Vagina (tissue), 2 donors: ENCODE results near the gene FBXL7. TPM values are rescaled to one million over a fixed set of nuclear protein-coding genes. Genes with fewer than 3 reads are reported as not detected.

Experiments used
- DNase-seq, 2 donors: peaks; one replicate each; pipeline ENCODE4 v3.0.0-alpha.2; 2017; ENCODE audit errors: extremely low spot score in 2 of 2
- H3K27ac ChIP-seq: fragments of 200-600 bp; sonication (generic); one replicate; pipeline ENCODE4 v1.5.1; 2019
- H3K27me3 ChIP-seq: fragments of 200-600 bp; sonication (generic); one replicate; pipeline ENCODE4 v1.5.1; 2019
- H3K36me3 ChIP-seq, 2 donors: fragments of 200-600 bp; sonication (generic); one replicate each; pipeline ENCODE4 v1.5.1; 2017 to 2019
- H3K4me1 ChIP-seq: fragments of 200-600 bp; sonication (generic); one replicate; pipeline ENCODE4 v1.5.1; 2019
- H3K4me3 ChIP-seq, 2 donors: fragments of 200-600 bp; sonication (generic); 1 replicate in 1 of 2; 2 replicates in 1 of 2; pipeline ENCODE4 v1.5.1; 2016 to 2019
- H3K9me3 ChIP-seq: fragments of 200-600 bp; sonication (generic); one replicate; pipeline ENCODE4 v1.5.1; 2019
- POLR2A ChIP-seq, 2 donors: fragments of 450-650 bp; IDR thresholded peaks; one replicate each; pipeline ENCODE4 v1.6.1; 2017; ENCODE audit warnings: antibody characterized with exemption in 2 of 2, mild to moderate bottlenecking in 2 of 2, moderate library complexity in 2 of 2
- POLR2AphosphoS5 ChIP-seq, 2 donors: sonication (generic); formaldehyde crosslinking; IDR thresholded peaks; one replicate each; pipeline ENCODE4 v1.9.0; 2017; ENCODE audit warnings: antibody characterized with exemption in 2 of 2, mild to moderate bottlenecking in 2 of 2, low read depth in 1 of 2; ENCODE audit not compliant: insufficient read depth in 1 of 2
- intact Hi-C: fragments of 100-400 bp; cut with DNase I; formaldehyde crosslinking; loops from one replicate; pipeline ENCODE4 v1.15.1; 2023
- total RNA-seq: library from RNA; depleted of rRNA; stranded (reverse); fragments of >200 nt; gene quantifications from one replicate; pipeline ENCODE4 v1.2.3, GENCODE V29; 2016
- TF ChIP-seq, protein P1 (sequence below), 3 experiments: fragments of 450-650 bp in 2 of 3; fragments of 200-600 bp in 1 of 3; sonication (generic) in 1 of 3; IDR thresholded peaks; one replicate each; pipeline ENCODE4 v1.5.1; 2017 to 2019; ENCODE audit warnings: antibody characterized with exemption in 3 of 3, mild to moderate bottlenecking in 2 of 3, moderate library complexity in 2 of 3

FBXL7 gene
- total RNA-seq, 1 donor from 2014 or later: 21.1 TPM

GRCh38 chr5:15956622-15957021 is 456.6 kb downstream of the FBXL7 start:
- Histone ChIP-seq H3K27ac (no peak overlapping the region), H3K9me3 (no peaks in the 10 kb centered on the region), H3K36me3 (no peaks in the 10 kb centered on the region), H3K4me1 (no peaks in the 10 kb centered on the region), H3K4me3 (no peak overlapping the region), H3K27me3 (no peaks in the 10 kb centered on the region)
- TF ChIP-seq, protein P1, sequence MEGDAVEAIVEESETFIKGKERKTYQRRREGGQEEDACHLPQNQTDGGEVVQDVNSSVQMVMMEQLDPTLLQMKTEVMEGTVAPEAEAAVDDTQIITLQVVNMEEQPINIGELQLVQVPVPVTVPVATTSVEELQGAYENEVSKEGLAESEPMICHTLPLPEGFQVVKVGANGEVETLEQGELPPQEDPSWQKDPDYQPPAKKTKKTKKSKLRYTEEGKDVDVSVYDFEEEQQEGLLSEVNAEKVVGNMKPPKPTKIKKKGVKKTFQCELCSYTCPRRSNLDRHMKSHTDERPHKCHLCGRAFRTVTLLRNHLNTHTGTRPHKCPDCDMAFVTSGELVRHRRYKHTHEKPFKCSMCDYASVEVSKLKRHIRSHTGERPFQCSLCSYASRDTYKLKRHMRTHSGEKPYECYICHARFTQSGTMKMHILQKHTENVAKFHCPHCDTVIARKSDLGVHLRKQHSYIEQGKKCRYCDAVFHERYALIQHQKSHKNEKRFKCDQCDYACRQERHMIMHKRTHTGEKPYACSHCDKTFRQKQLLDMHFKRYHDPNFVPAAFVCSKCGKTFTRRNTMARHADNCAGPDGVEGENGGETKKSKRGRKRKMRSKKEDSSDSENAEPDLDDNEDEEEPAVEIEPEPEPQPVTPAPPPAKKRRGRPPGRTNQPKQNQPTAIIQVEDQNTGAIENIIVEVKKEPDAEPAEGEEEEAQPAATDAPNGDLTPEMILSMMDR (IDR thresholded peaks at IDR 0.05): no peak
- no peak for TF ChIP-seq POLR2AphosphoS5 (IDR thresholded peaks at IDR 0.05; ENCODE audit: insufficient read depth in 1 of 2, low read depth in 1 of 2)
- no peak for TF ChIP-seq POLR2A (IDR thresholded peaks at IDR 0.05)
- DNase-seq: no peak
- intact Hi-C loops: no loop called here

- H3K27me3 ChIP-seq: no peaks in the 10 kb centered on the region
- H3K36me3 ChIP-seq: no peaks in the 10 kb centered on the region
- no peak for DNase-seq
- no peak overlapping the region for H3K27ac ChIP-seq
- intact Hi-C loops: no loop called here
- no peaks in the 10 kb centered on the region for H3K4me1 ChIP-seq
- no peak overlapping the region for H3K4me3 ChIP-seq
- TF ChIP-seq POLR2A (IDR thresholded peaks at IDR 0.05) (no peak), POLR2AphosphoS5 (IDR thresholded peaks at IDR 0.05; ENCODE audit: insufficient read depth in 1 of 2, low read depth in 1 of 2) (no peak)
- TF ChIP-seq, protein P1 (IDR thresholded peaks at IDR 0.05): no peak
- no peaks in the 10 kb centered on the region for H3K9me3 ChIP-seq
These were observed 457.1 kb downstream of the FBXL7 start for GRCh38 chr5:15957124-15957523.

DNA sequence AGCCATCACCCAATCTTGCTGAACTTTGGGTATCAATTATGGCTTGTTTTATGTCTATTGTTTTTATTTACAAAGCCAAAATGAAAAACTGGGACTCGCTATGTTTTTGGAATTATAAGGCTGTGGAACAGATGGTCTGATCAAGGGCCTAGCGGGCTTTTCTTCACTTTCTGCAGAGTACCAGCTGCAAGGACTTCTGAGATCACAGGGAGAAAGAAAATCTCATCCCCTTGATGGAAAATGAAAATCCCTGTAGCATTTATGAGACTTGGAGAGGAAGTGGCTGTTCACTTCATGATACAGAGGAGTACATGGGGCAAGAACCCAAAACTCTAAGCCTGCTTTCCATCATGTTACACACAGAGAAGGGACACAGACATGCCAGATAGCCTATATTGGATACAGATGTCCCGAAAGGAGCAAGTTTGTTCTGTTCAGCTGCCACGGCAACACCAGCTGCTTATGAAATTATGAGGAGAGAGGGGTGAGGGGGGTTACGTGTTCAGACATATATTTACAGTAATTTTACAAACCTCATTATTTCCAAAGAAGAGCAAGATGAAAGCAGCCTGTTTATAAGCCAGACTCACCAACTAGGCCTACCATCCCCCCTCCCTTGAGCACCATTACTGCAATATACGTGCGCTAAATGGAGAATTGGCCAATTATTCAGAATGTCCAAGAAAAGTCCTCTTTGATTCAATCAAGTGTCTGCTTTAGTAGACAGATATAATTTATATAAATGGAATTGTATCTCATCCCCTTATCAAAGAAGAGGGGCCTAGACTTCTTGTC is 459.6 kb downstream of the FBXL7 start:
- intact Hi-C loops: no loop called here
- Histone ChIP-seq H3K4me1 (no peaks in the 10 kb centered on the region), H3K27ac (no peak overlapping the region), H3K36me3 (no peaks in the 10 kb centered on the region), H3K9me3 (no peaks in the 10 kb centered on the region), H3K4me3 (no peak overlapping the region), H3K27me3 (no peaks in the 10 kb centered on the region)
- DNase-seq: no peak
- TF ChIP-seq POLR2A (IDR thresholded peaks at IDR 0.05): no peak

- Histone ChIP-seq H3K27me3 (no peaks in the 10 kb centered on the region), H3K4me1 (no peaks in the 10 kb centered on the region), H3K9me3 (no peaks in the 10 kb centered on the region), H3K36me3 (no peaks in the 10 kb centered on the region), H3K27ac (no peak overlapping the region), H3K4me3 (no peak overlapping the region)
- TF ChIP-seq, protein P1 (IDR thresholded peaks at IDR 0.05): no peak
- TF ChIP-seq POLR2A (IDR thresholded peaks at IDR 0.05) (no peak), POLR2AphosphoS5 (IDR thresholded peaks at IDR 0.05; ENCODE audit: insufficient read depth in 1 of 2, low read depth in 1 of 2) (no peak)
- intact Hi-C loops: no loop called here
- DNase-seq: no peak
These were observed 466.2 kb downstream of the FBXL7 start for GRCh38 chr5:15966066-15966640.

- Histone ChIP-seq H3K4me3 (no peak overlapping the region), H3K27ac (no peak overlapping the region), H3K9me3 (no peaks in the 10 kb centered on the region), H3K27me3 (no peaks in the 10 kb centered on the region), H3K36me3 (no peaks in the 10 kb centered on the region), H3K4me1 (no peaks in the 10 kb centered on the region)
- intact Hi-C loops: no loop called here
- DNase-seq: no peak
- TF ChIP-seq, protein P1 (IDR thresholded peaks at IDR 0.05): no peak
- TF ChIP-seq POLR2A (IDR thresholded peaks at IDR 0.05): no peak
- TF ChIP-seq POLR2AphosphoS5 (IDR thresholded peaks at IDR 0.05; ENCODE audit: insufficient read depth in 1 of 2, low read depth in 1 of 2): peak in 1 of 2 donors; percentile 18
These were observed 466.7 kb downstream of the FBXL7 start for GRCh38 chr5:15966651-15967050.
